ENCODE data around the gene CCDC184.

The CCDC184 gene

GRCh38 chr12:48179466-48179865 lies 4.0 kb upstream of the CCDC184 start:
- DNase-seq (ENCODE audit: low read depth) = no peak

GRCh38 chr12:48180424-48180823 lies 3.0 kb upstream of the CCDC184 start:
- no peak for DNase-seq (ENCODE audit: low read depth)

GRCh38 chr12:48180857-48181495 lies 2.5 kb upstream of the CCDC184 start:
- DNase-seq (ENCODE audit: low read depth) = no peak

GRCh38 chr12:48182631-48183030 lies 813 bp upstream of the CCDC184 start:
- DNase-seq (ENCODE audit: low read depth) = no peak

GRCh38 chr12:48183876-48184548 lies 568 bp downstream of the CCDC184 start:
- no peak for DNase-seq (ENCODE audit: low read depth)

- DNase-seq (ENCODE audit: low read depth) = no peak
Observed at GRCh38 chr12:48184549-48184922, 1.1 kb downstream of the CCDC184 start.

- DNase-seq (ENCODE audit: low read depth) = no peak
Observed at GRCh38 chr12:48185181-48185919, 1.9 kb downstream of the CCDC184 start.

GRCh38 chr12:48187916-48188695 lies 4.7 kb downstream of the CCDC184 start:
- no peak for DNase-seq (ENCODE audit: low read depth)

- peak; percentile 27 for DNase-seq (ENCODE audit: low read depth)
Observed at GRCh38 chr12:48189331-48190125, 6.1 kb downstream of the CCDC184 start.

GRCh38 chr12:48191096-48191495 lies 7.7 kb downstream of the CCDC184 start:
- DNase-seq (ENCODE audit: low read depth) = no peak

- no peak for DNase-seq (ENCODE audit: low read depth)
Observed at GRCh38 chr12:48192861-48193260, 9.4 kb downstream of the CCDC184 start.

GRCh38 chr12:48193623-48194022 lies 10.2 kb downstream of the CCDC184 start:
- DNase-seq (ENCODE audit: low read depth) = no peak

GRCh38 chr12:48194799-48195201 lies 11.4 kb downstream of the CCDC184 start:
- DNase-seq (ENCODE audit: low read depth) = no peak

- no peak for DNase-seq (ENCODE audit: low read depth)
Observed at GRCh38 chr12:48197549-48197970, 14.1 kb downstream of the CCDC184 start.

- DNase-seq (ENCODE audit: low read depth) = peak; percentile 81
Observed at GRCh38 chr12:48197971-48198671, 14.7 kb downstream of the CCDC184 start.

GRCh38 chr12:48198672-48198971 lies 15.2 kb downstream of the CCDC184 start:
- no peak for DNase-seq (ENCODE audit: low read depth)

GRCh38 chr12:48198985-48199384 lies 15.5 kb downstream of the CCDC184 start:
- DNase-seq (ENCODE audit: low read depth) = no peak

GRCh38 chr12:48199774-48200221 lies 16.4 kb downstream of the CCDC184 start:
- no peak for DNase-seq (ENCODE audit: low read depth)

GRCh38 chr12:48201091-48201490 lies 17.6 kb downstream of the CCDC184 start:
- no peak for DNase-seq (ENCODE audit: low read depth)

- DNase-seq (ENCODE audit: low read depth) = no peak
Observed at GRCh38 chr12:48201516-48201915, 18.1 kb downstream of the CCDC184 start.

GRCh38 chr12:48202766-48203165 lies 19.3 kb downstream of the CCDC184 start:
- DNase-seq (ENCODE audit: low read depth) = no peak

Data from stimulated activated CD8-positive, alpha-beta memory T cell treated with anti-CD3 and anti-CD28 coated beads, Interleukin-12 subunit alpha, Interleukin-12 subunit beta, amount 100 ng/mL, for 4 hours (primary cell).